IPS-20b (cell line): ENCODE results near the gene SPTY2D1.
A peak's percentile ranks its signal among the peaks of the same experiment; 100 is the strongest.
"Not testable (repeated sequence)": the region's sequence is repeated elsewhere in the genome, so short reads cannot be mapped to it uniquely, and the experiment has no call there.

ENCODE experiments used
- H3K27ac ChIP-seq: one replicate; pipeline ENCODE4 v1.5.1; 2013; ENCODE audit warnings: low read length
- H3K27me3 ChIP-seq: 2 replicates; pipeline ENCODE4 v1.6.1; 2013; ENCODE audit warnings: mild to moderate bottlenecking, low read length, inconsistent platforms; ENCODE audit not compliant: insufficient read depth
- H3K36me3 ChIP-seq: 2 replicates; pipeline ENCODE4 v1.6.1; 2013; ENCODE audit warnings: low read depth, mild to moderate bottlenecking, inconsistent platforms, low read length, moderate library complexity; ENCODE audit not compliant: insufficient read depth
- H3K4me1 ChIP-seq: 2 replicates; pipeline ENCODE4 v1.6.1; 2013; ENCODE audit warnings: mild to moderate bottlenecking, control low read depth, inconsistent platforms, low read length, moderate library complexity; ENCODE audit not compliant: insufficient read depth
- H3K4me3 ChIP-seq: 2 replicates; pipeline ENCODE4 v1.5.1; 2013; ENCODE audit warnings: mild to moderate bottlenecking, low read length, inconsistent platforms
- H3K9ac ChIP-seq: 2 replicates; pipeline ENCODE4 v1.6.1; 2013; ENCODE audit warnings: low read depth, mild to moderate bottlenecking, inconsistent platforms, low read length, moderate library complexity
- H3K9me3 ChIP-seq: 2 replicates; pipeline ENCODE4 v1.6.1; 2013; ENCODE audit warnings: mild to moderate bottlenecking, low read depth, low read length, inconsistent platforms; ENCODE audit not compliant: insufficient read depth

Gene SPTY2D1, protein sequence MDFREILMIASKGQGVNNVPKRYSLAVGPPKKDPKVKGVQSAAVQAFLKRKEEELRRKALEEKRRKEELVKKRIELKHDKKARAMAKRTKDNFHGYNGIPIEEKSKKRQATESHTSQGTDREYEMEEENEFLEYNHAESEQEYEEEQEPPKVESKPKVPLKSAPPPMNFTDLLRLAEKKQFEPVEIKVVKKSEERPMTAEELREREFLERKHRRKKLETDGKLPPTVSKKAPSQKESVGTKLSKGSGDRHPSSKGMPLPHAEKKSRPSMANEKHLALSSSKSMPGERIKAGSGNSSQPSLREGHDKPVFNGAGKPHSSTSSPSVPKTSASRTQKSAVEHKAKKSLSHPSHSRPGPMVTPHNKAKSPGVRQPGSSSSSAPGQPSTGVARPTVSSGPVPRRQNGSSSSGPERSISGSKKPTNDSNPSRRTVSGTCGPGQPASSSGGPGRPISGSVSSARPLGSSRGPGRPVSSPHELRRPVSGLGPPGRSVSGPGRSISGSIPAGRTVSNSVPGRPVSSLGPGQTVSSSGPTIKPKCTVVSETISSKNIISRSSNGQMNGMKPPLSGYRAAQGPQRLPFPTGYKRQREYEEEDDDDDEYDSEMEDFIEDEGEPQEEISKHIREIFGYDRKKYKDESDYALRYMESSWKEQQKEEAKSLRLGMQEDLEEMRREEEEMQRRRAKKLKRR

DNA sequence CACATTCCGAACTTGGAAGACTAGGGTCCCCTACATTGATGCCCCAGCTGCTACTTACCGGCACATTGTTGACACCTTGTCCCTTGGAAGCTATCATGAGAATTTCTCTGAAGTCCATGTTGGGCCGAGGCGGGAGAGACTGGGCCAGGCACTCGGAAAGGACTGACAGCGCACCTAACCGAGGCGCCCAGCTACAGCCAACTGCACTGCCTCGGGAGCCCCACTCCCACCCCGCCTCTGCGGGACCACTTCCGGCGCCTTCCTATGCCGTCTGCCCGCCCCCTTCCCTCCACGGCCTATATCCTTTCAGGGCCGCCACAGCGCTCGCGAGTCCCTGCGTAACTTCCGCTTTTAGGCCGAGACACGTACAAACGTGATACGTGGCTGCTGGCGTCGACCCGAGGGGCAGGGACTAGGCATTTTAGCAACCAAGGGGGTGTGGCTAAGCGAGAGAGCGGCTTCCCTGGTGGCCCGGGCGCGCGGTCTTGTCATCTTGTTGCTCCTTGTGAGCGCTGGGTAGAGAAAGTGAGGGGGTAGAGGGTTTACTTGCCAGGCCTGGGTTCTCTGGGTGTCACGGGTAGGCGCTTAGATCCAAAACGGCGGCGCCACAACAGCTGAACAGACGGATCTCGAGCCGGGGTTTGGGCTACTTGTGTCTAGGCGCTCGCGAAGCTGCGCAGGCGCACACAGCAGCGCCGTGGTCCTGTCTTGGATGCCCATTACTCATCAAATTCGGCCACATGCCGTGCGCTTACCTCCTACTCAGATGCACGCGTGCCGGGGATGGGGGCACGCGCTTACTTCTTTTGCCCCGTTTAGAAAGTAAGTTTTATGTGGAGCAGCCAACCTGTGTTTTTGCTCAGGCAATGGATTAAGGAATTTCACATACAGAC is at the start of gene SPTY2D1:
Gene SPTY2D1, minus strand, starts transcription at position 203 of the 893 bp plus-strand sequence. Its CDS starts 85 bp downstream, at position 118.
- Histone ChIP-seq H3K9ac (peak within 1 kb of the TSS; percentile 90), H3K9me3 (no peaks in the 10 kb centered on the region), H3K27ac (peak within 1 kb of the TSS; percentile 81), H3K4me3 (peak within 1 kb of the TSS; percentile 99), H3K27me3 (no peaks in the 10 kb centered on the region), H3K4me1 (peaks cover 6% of the 10 kb centered on the region; the same call in 1 of the 2 replicates), H3K36me3 (no peaks in the 10 kb centered on the region)

DNA sequence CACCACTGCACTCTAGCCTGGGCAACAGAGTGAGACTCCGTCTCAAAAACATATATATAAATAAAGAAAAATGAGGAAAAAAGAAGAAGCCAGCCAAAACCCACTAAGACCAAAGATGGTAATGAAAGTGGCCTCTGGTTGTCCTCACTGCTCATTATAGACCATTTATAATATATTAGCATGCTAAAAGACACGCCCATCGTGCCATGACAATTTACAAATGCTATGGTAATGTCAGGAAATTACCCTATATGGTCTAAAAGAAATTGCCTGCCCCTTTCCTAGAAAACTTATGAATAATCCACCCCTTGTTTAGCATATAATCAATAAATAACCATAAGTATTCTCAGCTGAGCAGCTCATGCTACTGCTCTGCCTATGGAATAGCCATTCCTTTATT is 48.3 kb upstream of the SPTY2D1 start:
- Histone ChIP-seq H3K27ac (no peak overlapping the region), H3K4me3 (no peak overlapping the region), H3K36me3 (no peaks in the 10 kb centered on the region), H3K9me3 (no peaks in the 10 kb centered on the region), H3K27me3 (no peaks in the 10 kb centered on the region), H3K4me1 (no peaks in the 10 kb centered on the region), H3K9ac (no peak overlapping the region)

DNA sequence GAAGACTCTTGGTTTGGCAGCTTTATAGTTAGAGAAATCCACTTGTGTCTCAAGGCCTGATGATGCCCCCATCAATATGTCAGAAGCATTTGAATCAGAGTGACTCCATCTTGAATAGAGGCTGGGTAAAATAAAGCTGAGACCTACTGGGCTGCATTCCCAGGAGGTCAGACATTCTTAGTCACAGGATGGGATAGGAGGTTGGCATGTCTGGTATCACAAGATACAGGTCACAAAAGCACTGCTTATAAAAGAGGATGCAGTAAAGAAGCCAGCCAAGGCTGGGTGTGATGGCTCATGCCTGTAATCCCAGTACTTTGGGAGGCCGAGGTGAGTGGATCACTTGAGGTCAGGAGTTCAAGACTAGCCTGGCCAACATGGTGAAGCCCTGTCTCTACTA is 47.8 kb upstream of the SPTY2D1 start:
- not testable (repeated sequence) for H3K27ac ChIP-seq, H3K9ac ChIP-seq, H3K4me1 ChIP-seq, H3K27me3 ChIP-seq, H3K4me3 ChIP-seq, H3K9me3 ChIP-seq, H3K36me3 ChIP-seq

DNA sequence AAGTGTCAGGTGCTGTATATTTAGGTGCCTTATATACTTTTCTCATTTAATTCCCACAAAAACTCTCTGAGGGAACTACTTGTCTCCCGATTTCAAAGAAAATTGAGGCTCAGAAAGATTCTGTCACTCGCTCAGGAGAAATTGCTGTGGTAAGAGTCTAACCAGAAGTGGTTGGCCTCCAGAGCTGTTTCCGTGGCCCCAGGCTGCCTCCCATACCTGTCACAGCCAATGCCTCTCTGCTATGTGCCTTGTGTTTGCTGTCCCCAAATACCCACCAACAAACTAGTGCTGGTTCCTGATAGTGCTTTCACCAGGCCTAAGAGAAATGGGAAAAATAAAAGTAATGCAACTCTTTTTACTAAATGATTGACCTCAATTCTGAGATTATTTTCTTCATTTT is 43.4 kb upstream of the SPTY2D1 start:
- Histone ChIP-seq H3K9me3 (no peaks in the 10 kb centered on the region), H3K4me1 (no peaks in the 10 kb centered on the region), H3K27ac (no peak overlapping the region), H3K4me3 (no peak overlapping the region), H3K36me3 (no peaks in the 10 kb centered on the region), H3K9ac (no peak overlapping the region), H3K27me3 (no peaks in the 10 kb centered on the region)

DNA sequence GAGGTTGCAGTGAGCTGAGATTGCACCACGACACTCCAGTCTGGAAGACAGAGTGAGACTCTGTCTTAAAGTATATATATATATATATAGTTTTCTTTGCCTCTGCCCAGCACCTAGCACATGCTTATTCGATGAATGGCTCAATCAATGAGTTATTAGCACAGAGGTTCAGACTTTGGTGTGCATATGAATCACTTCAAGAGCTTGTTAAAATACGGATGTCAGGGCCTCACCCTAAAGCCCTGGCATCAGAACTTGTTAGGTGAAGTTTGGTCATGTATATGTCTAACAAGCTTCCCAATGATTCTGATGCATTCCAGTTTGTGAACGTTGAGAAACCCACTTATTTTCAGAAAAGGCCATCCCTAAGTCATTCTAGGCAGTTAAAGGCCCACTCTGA is 42.7 kb upstream of the SPTY2D1 start:
- Histone ChIP-seq H3K4me1 (no peaks in the 10 kb centered on the region), H3K9me3 (no peaks in the 10 kb centered on the region), H3K36me3 (no peaks in the 10 kb centered on the region), H3K27ac (no peak overlapping the region), H3K27me3 (no peaks in the 10 kb centered on the region), H3K9ac (no peak overlapping the region), H3K4me3 (no peak overlapping the region)

DNA sequence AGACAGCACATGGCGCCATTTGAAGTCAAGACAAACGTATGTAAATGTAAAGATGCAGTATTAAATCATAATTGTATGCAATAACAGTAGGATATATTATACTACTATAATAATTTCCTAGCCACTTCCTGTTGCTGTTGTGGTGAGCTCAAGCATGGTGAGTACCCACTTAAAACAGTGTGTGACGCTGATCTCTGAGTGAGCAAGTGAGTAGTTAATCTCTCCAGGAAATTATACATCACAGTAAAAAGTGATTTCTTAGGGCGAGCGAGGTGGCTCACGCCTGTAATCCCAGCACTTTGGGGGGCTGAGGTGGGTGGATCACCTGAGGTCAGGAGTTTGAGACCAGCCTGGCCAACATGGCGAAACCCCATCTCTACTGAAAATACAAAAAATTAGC is 38.1 kb upstream of the SPTY2D1 start:
- not testable (repeated sequence) for H3K9ac ChIP-seq, H3K4me1 ChIP-seq, H3K27ac ChIP-seq, H3K36me3 ChIP-seq, H3K9me3 ChIP-seq, H3K27me3 ChIP-seq, H3K4me3 ChIP-seq

DNA sequence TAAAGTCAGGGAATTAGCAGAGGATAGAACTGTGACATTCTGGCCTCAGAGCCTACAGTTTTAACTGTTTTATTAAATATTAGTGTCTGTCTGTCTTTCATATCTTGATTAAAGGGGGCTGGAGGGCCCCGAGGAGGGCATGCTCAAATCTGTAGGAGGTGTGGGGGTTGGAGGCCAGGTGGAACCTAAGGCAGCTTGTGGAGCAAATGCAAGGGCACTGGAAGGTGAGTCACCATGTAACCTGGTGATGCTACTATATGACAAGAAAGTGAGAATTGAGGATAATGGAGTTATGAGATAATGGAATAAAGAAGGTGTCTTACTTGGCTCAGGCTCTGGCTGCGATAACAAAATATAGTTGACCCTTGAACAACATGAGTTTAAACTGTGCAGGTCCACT is 37.1 kb upstream of the SPTY2D1 start:
- Histone ChIP-seq H3K27me3 (no peaks in the 10 kb centered on the region), H3K4me3 (no peak overlapping the region), H3K9me3 (no peaks in the 10 kb centered on the region), H3K27ac (no peak overlapping the region), H3K36me3 (no peaks in the 10 kb centered on the region), H3K4me1 (peaks cover 2% of the 10 kb centered on the region; the same call in 1 of the 2 replicates), H3K9ac (no peak overlapping the region)

DNA sequence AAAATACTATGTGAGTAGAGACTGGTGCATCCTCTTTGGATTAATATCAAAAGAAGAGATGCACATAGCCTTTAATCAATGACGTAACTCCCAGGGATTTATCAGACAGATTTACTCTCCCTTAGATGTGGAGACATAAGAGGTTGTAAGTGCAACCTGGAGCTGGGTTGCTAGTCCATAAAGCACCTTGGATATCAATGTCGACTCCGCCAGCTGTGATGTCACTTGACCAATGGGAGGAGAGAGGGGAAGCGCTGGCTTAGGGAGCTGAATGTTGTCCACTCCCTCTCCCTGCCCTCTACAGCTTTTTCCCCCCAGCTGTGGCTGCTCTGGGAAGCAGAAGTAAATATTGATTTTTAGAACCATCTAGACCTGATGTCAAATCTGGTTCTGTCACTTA is 35.6 kb upstream of the SPTY2D1 start:
- no peak overlapping the region for H3K9ac ChIP-seq

DNA sequence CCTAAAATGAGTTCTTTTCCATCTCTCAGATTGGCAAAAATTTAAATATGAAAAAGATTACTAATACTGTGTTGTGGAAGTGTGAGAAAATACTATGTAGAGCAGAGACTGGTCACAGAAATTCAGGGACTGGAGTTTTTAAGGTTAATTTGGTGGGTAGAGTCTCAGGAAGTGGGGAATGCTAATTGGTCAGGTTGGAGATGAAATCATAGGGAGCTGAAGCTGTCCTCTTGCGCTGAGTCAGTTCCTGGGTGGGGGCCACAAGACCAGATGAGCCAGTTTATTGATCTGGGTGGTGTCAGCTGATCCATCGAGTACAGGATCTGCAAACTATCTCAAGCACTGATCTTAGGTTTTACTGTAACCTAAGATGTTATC is 35.1 kb upstream of the SPTY2D1 start:
- no peak overlapping the region for H3K9ac ChIP-seq
- H3K4me1 ChIP-seq, result peaks cover 2% of the 10 kb centered on the region; the same call in 1 of the 2 replicates
- H3K27ac ChIP-seq, result no peak overlapping the region
- H3K36me3 ChIP-seq, result no peaks in the 10 kb centered on the region
- no peak overlapping the region for H3K4me3 ChIP-seq
- H3K9me3 ChIP-seq, result no peaks in the 10 kb centered on the region
- H3K27me3 ChIP-seq, result no peaks in the 10 kb centered on the region

More for the DNA sequence above, 35.6 kb upstream of the SPTY2D1 start:
- Histone ChIP-seq H3K36me3 (no peaks in the 10 kb centered on the region), H3K27ac (no peak overlapping the region), H3K9me3 (no peaks in the 10 kb centered on the region), H3K4me3 (no peak overlapping the region), H3K27me3 (no peaks in the 10 kb centered on the region), H3K4me1 (peaks cover 2% of the 10 kb centered on the region; the same call in 1 of the 2 replicates)

DNA sequence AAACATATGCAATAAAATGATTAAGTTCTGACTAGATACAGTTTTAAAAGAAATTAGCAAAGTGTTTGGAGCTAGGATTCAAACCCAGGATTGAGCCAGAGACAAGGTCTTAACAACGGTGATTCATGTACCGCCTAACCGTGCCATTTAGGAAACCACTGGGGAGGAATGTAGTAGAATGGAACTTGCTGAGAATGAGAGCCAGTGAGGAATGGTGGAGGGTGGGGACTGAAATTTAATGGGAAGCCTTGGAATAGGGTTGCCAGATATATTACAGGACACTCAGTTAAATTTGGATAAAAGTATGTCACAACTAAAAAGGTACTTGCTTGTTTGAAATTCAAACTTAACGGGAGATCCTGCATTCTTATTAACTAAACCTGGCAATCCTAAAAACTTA is 34.0 kb upstream of the SPTY2D1 start:
- H3K27ac ChIP-seq, result no peak overlapping the region
- no peaks in the 10 kb centered on the region for H3K36me3 ChIP-seq
- H3K4me3 ChIP-seq, result no peak overlapping the region
- H3K27me3 ChIP-seq, result no peaks in the 10 kb centered on the region
- H3K9me3 ChIP-seq, result no peaks in the 10 kb centered on the region
- peaks cover 2% of the 10 kb centered on the region; the same call in 1 of the 2 replicates for H3K4me1 ChIP-seq
- H3K9ac ChIP-seq, result no peak overlapping the region

DNA sequence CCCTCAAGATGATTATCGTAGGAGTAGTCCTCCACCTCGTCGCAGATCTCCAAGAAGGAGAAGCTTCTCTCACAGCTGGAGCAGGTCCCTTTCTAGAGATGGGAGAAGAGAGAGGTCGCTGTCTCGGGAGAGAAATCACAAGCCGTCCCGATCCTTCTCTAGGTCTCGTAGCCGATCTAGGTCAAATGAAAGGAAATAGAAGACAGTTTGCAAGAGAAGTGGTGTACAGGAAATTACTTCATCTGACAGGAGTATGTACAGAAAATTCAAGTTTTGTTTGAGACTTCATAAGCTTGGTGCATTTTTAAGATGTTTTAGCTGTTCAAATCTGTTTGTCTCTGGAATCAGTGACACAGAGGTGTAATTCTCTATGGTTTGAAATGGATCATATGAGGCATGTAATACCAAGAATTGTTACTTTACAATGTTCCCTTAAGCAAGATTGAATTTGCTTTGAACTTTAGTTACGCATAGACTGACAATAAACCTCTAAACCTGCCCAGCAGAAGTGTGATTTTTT is 31.3 kb upstream of the SPTY2D1 start:
- not testable (repeated sequence) for H3K4me1 ChIP-seq, H3K4me3 ChIP-seq

More for the DNA sequence above, 31.3 kb upstream of the SPTY2D1 start:
- not testable (repeated sequence) for H3K27me3 ChIP-seq, H3K9me3 ChIP-seq, H3K27ac ChIP-seq, H3K9ac ChIP-seq, H3K36me3 ChIP-seq
